Sigmoid colon (tissue), 4 donors: ENCODE data around the gene TCEAL9.

Experiments
- EP300 ChIP-seq, 4 donors: sonication (generic); formaldehyde crosslinking; IDR thresholded peaks; one replicate each; pipeline ENCODE4 v1.6.1; 2017; ENCODE audit warnings: antibody characterized with exemption in 4 of 4
- POLR2A ChIP-seq, 2 donors: fragments of 450-650 bp; IDR thresholded peaks; one replicate each; pipeline ENCODE4 v1.6.1; 2016; ENCODE audit warnings: antibody characterized with exemption in 2 of 2, mild to moderate bottlenecking in 2 of 2, moderate library complexity in 2 of 2
- TF ChIP-seq, protein P1 (sequence below), 4 experiments: fragments of 450-650 bp in 3 of 4; fragments of 200-600 bp in 1 of 4; IDR thresholded peaks; one replicate each; pipeline ENCODE4 v1.5.1; 2016 to 2019; ENCODE audit warnings: antibody characterized with exemption in 4 of 4, mild to moderate bottlenecking in 3 of 4, moderate library complexity in 2 of 4

DNA sequence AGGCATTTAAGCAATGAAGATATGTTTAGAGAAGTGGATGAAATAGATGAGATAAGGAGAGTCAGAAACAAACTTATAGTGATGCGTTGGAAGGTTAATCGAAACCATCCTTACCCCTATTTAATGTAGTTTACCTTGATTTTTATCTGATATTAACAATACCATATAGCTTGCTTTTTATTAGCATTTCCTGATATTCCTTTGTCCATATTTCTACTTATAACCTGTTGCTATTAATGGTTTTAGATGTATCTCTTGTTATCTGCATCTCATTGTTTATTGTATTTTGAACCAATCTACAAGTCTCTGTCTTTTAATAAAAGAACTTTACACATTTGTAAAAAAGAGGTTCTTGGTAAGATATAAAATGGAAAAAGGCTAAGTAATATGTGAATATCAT lies 1.6 kb downstream of the TCEAL9 start:
- TF ChIP-seq, protein P1, sequence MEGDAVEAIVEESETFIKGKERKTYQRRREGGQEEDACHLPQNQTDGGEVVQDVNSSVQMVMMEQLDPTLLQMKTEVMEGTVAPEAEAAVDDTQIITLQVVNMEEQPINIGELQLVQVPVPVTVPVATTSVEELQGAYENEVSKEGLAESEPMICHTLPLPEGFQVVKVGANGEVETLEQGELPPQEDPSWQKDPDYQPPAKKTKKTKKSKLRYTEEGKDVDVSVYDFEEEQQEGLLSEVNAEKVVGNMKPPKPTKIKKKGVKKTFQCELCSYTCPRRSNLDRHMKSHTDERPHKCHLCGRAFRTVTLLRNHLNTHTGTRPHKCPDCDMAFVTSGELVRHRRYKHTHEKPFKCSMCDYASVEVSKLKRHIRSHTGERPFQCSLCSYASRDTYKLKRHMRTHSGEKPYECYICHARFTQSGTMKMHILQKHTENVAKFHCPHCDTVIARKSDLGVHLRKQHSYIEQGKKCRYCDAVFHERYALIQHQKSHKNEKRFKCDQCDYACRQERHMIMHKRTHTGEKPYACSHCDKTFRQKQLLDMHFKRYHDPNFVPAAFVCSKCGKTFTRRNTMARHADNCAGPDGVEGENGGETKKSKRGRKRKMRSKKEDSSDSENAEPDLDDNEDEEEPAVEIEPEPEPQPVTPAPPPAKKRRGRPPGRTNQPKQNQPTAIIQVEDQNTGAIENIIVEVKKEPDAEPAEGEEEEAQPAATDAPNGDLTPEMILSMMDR (IDR thresholded peaks at IDR 0.05): no peak
- no peak for TF ChIP-seq POLR2A (IDR thresholded peaks at IDR 0.05)
- no peak for TF ChIP-seq EP300 (IDR thresholded peaks at IDR 0.05)
